ENCODE data around the gene MAST2. TPM values are rescaled to one million over a fixed set of nuclear protein-coding genes. Genes with fewer than 3 reads are reported as not detected.

MAST2 gene
- total and polyA plus RNA-seq, 2 of the 13 experiments (the other 11 are each of a cell fraction or from before 2014, with no cell fraction given) = 15.3 to 23.0 TPM

DNA sequence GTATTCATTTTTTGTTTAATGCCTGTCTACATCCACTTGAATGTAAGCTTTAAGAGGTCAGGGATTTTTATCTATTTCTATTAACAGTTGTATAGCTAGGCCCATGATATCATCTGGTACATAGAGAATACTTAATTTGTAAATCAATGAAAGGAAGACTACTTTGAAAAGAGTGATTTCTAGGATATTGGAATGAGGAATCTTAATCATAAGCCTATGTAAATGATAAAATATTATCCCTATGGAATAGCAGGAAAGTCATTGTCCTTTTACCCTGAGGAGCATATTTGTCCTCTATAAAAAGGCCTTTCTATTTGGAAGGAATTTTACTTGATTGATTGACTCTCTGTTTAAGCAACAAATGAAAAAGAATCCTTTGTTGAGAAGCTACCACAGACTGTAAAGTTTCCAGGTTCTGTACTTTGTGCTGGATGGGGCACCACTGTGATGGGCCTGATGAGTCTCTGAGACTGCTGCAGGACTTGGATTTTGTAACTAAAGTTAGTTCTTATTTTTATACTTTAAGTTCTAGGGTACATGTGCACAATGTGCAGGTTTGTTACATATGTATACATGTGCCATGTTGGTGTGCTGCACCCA, 53.8 kb downstream of the MAST2 start:
- CTCF ChIA-PET (ENCODE audit: low intra/inter-chr PET ratio, low total read pairs) = no interaction called here
- TF ChIP-seq ZFP36 (IDR thresholded peaks at IDR 0.05; ENCODE audit: borderline replicate concordance, low read depth, low read length, partially characterized antibody) = no peak
- no peak for TF ChIP-seq SOX13 (IDR thresholded peaks at IDR 0.05)
- peak in 1 of 2 experiments; percentile 47; a peak in 1 of 4 replicates for TF ChIP-seq SOX13 (CRISPR knock-in tag; conservative IDR thresholded peaks at IDR 0.05 in 1 of 2, IDR thresholded peaks at IDR 0.05 in 1 of 2)
- TF ChIP-seq, protein P1, sequence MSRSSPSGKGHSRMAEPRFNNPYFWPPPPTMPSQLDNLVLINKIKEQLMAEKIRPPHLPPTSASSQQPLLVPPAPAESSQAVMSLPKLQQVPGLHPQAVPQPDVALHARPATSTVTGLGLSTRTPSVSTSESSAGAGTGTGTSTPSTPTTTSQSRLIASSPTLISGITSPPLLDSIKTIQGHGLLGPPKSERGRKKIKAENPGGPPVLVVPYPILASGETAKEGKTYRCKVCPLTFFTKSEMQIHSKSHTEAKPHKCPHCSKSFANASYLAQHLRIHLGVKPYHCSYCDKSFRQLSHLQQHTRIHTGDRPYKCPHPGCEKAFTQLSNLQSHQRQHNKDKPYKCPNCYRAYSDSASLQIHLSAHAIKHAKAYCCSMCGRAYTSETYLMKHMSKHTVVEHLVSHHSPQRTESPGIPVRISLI (CRISPR knock-in tag; IDR thresholded peaks at IDR 0.05; ENCODE audit: borderline replicate concordance) = no peak
- TF ChIP-seq, protein P2, sequence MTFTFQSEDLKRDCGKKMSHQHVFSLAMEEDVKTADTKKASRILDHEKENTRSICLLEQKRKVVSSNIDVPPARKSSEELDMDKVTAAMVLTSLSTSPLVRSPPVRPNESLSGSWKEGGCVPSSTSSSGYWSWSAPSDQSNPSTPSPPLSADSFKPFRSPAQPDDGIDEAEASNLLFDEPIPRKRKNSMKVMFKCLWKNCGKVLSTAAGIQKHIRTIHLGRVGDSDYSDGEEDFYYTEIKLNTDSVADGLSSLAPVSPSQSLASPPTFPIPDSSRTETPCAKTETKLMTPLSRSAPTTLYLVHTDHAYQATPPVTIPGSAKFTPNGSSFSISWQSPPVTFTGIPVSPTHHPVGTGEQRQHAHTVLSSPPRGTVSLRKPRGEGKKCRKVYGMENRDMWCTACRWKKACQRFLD (CRISPR knock-in tag; IDR thresholded peaks at IDR 0.05; ENCODE audit: borderline replicate concordance) = no peak
- TF ChIP-seq, protein P3, sequence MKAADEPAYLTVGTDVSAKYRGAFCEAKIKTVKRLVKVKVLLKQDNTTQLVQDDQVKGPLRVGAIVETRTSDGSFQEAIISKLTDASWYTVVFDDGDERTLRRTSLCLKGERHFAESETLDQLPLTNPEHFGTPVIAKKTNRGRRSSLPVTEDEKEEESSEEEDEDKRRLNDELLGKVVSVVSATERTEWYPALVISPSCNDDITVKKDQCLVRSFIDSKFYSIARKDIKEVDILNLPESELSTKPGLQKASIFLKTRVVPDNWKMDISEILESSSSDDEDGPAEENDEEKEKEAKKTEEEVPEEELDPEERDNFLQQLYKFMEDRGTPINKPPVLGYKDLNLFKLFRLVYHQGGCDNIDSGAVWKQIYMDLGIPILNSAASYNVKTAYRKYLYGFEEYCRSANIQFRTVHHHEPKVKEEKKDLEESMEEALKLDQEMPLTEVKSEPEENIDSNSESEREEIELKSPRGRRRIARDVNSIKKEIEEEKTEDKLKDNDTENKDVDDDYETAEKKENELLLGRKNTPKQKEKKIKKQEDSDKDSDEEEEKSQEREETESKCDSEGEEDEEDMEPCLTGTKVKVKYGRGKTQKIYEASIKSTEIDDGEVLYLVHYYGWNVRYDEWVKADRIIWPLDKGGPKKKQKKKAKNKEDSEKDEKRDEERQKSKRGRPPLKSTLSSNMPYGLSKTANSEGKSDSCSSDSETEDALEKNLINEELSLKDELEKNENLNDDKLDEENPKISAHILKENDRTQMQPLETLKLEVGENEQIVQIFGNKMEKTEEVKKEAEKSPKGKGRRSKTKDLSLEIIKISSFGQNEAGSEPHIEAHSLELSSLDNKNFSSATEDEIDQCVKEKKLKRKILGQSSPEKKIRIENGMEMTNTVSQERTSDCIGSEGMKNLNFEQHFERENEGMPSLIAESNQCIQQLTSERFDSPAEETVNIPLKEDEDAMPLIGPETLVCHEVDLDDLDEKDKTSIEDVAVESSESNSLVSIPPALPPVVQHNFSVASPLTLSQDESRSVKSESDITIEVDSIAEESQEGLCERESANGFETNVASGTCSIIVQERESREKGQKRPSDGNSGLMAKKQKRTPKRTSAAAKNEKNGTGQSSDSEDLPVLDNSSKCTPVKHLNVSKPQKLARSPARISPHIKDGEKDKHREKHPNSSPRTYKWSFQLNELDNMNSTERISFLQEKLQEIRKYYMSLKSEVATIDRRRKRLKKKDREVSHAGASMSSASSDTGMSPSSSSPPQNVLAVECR (CRISPR knock-in tag; IDR thresholded peaks at IDR 0.05; ENCODE audit: borderline replicate concordance) = no peak
- no peak for TF ChIP-seq MXD4 (CRISPR knock-in tag; IDR thresholded peaks at IDR 0.05)
- TF ChIP-seq SOX6 (IDR thresholded peaks at IDR 0.05) = no peak
- peak; percentile 36; the same call in 1 of the 2 replicates for TF ChIP-seq SOX6 (CRISPR knock-in tag; IDR thresholded peaks at IDR 0.05)
- TF ChIP-seq EP300 (IDR thresholded peaks at IDR 0.05; ENCODE audit: low read depth in 2 of 2, low read length in 2 of 2) = 0 out of 4 replicates have a peak, but pooled peaks of 1 of the 2 experiments have one; percentile 16
- no peak for TF ChIP-seq EP300 (CRISPR knock-in tag; IDR thresholded peaks at IDR 0.05; ENCODE audit: borderline replicate concordance)
- TF ChIP-seq, protein P4, sequence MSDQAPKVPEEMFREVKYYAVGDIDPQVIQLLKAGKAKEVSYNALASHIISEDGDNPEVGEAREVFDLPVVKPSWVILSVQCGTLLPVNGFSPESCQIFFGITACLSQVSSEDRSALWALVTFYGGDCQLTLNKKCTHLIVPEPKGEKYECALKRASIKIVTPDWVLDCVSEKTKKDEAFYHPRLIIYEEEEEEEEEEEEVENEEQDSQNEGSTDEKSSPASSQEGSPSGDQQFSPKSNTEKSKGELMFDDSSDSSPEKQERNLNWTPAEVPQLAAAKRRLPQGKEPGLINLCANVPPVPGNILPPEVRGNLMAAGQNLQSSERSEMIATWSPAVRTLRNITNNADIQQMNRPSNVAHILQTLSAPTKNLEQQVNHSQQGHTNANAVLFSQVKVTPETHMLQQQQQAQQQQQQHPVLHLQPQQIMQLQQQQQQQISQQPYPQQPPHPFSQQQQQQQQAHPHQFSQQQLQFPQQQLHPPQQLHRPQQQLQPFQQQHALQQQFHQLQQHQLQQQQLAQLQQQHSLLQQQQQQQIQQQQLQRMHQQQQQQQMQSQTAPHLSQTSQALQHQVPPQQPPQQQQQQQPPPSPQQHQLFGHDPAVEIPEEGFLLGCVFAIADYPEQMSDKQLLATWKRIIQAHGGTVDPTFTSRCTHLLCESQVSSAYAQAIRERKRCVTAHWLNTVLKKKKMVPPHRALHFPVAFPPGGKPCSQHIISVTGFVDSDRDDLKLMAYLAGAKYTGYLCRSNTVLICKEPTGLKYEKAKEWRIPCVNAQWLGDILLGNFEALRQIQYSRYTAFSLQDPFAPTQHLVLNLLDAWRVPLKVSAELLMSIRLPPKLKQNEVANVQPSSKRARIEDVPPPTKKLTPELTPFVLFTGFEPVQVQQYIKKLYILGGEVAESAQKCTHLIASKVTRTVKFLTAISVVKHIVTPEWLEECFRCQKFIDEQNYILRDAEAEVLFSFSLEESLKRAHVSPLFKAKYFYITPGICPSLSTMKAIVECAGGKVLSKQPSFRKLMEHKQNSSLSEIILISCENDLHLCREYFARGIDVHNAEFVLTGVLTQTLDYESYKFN (CRISPR knock-in tag; conservative IDR thresholded peaks at IDR 0.05) = peak; percentile 41; the same call in 1 of the 2 replicates
- H3K4me2 ChIP-seq (ENCODE audit: low read depth, low read length) = no peak overlapping the region
- intact Hi-C loops (cut with micrococcal nuclease; ENCODE audit: unreplicated experiment) (loop anchor here (2.0 kb wide), 1 partner anchor 14 kb away; no protein-coding TSS in a partner anchor), in situ Hi-C loops (cut with HindIII; ENCODE audit: extremely low pct_ligation_motif_present, low pct_unique_long_range_greater_than_20kb) (no loop called here)
- peaks cover 33% of the 10 kb centered on the region for H3K79me2 ChIP-seq (ENCODE audit: insufficient read depth, low read length)
- no peak overlapping the region; the same call in 1 of the 2 replicates for H3K9ac ChIP-seq (ENCODE audit: insufficient read depth, low read depth, low read length)
- BruUV-seq (replicated peaks) = TSS peak; percentile 23
- no peaks in the 10 kb centered on the region for H4K20me1 ChIP-seq (ENCODE audit: insufficient read depth, low read length)
- FAIRE-seq = no peak
- POLR2A ChIA-PET = no interaction called here
- H3K27me3 ChIP-seq (ENCODE audit: control insufficient read depth in 1 of 2, insufficient read depth in 2 of 2, low read length in 2 of 2) = no peaks in the 10 kb centered on the region
- no peaks in the 10 kb centered on the region for H3K36me3 ChIP-seq (replicated peaks in 1 of 2; ENCODE audit: control insufficient read depth in 1 of 2, insufficient read depth in 2 of 2, low read length in 2 of 2)
- peak; percentile 76 for ATAC-seq
- H3K4me1 ChIP-seq (ENCODE audit: insufficient read depth, low read length) = peaks cover 19% of the 10 kb centered on the region
- no peak overlapping the region; a peak in 1 of 6 replicates for H3K4me3 ChIP-seq (replicated peaks in 1 of 3; ENCODE audit: insufficient read depth in 1 of 3, low read depth in 2 of 3, low read length in 3 of 3)
- H3K9me3 ChIP-seq (ENCODE audit: low read length) = no peaks in the 10 kb centered on the region
- peak; percentile 59 for DNase-seq (ENCODE audit: low spot score)
- H2AFZ ChIP-seq (ENCODE audit: low read length) = no peak overlapping the region
- peak overlapping the region; percentile 37 for H3K27ac ChIP-seq (ENCODE audit: extremely low read length, insufficient read depth, low read length)

All from HepG2 (cell line).